AG04450 (cell line): Measurements from ENCODE around the gene TNS3. TPM values are rescaled to one million over a fixed set of nuclear protein-coding genes. Genes with fewer than 3 reads are reported as not detected.

ENCODE experiments used
- CTCF ChIA-PET: fragments of 300-600, 350-600 bp; formaldehyde crosslinking; extraction: SDS; loops from one replicate; lab custom pipeline; 2022; ENCODE audit warnings: antibody characterized with exemption, inconsistent platforms; lab: Charles Lee
- POLR2A ChIA-PET: fragments of 350-600 bp; formaldehyde crosslinking; extraction: SDS; loops from one replicate; lab custom pipeline; 2021; ENCODE audit warnings: antibody characterized with exemption, inconsistent platforms; lab: Yijun Ruan, JAX
- DNase-seq: peaks from one replicate; pipeline ENCODE4 v3.0.0-alpha.2; 2011; ENCODE audit warnings: low read depth, low spot score
- H3K27ac ChIP-seq: one replicate; pipeline ENCODE4 v1.5.1; 2012; ENCODE audit warnings: low read depth, low read length, control low read depth
- H3K27me3 ChIP-seq: one replicate; pipeline ENCODE4 v1.6.0; 2012; ENCODE audit warnings: low read length; ENCODE audit not compliant: control insufficient read depth, insufficient read depth
- H3K4me3 ChIP-seq: 2 replicates; pipeline ENCODE4 v1.5.1; 2011; ENCODE audit warnings: mild to moderate bottlenecking, low read depth, low read length, control low read depth
- H3K9me3 ChIP-seq: 2 replicates; pipeline ENCODE4 v1.5.1; 2012; ENCODE audit warnings: low read length; ENCODE audit not compliant: control insufficient read depth, insufficient read depth
- CTCF ChIP-seq: IDR thresholded peaks from 2 replicates; pipeline ENCODE4 v1.5.1; 2011; ENCODE audit warnings: low read depth, low read length, control low read depth, inconsistent platforms
- polyA plus RNA-seq: library from polyadenylated mRNA; depleted of rRNA; stranded (reverse); fragments of >200 nt; gene quantifications from 2 replicates; pipeline ENCODE4 v1.2.3, GENCODE V29; 2011

TNS3 gene
- polyA plus RNA-seq, 1 experiment, result 131 TPM

DNA sequence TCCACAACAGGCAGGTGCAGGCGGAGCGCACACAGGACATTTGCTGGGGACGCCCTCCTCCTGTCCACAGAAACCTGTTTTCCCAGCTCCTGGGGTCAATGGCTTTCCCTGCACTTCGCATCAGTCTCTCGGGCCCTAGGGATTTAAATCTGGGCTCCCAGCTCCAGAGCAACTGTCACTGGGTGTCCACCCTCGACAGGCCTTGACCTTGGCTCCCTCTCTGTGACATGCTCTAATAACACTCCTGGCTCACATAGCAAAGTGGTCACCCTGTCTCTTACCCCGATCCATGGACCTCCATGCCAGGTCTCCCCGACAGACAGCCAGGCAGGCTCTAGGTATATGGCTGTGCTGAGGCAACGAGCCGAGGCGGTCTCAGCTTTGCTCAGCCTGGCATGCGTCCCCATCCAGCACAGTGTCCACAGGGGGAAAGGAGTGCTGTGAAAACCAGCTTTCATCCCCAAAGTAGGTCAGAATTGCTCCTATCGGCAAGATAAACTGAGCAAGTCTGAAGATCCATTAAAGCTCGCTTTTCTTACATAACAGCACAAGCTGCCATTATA is 195.6 kb downstream of the TNS3 start:
- no peak for TF ChIP-seq CTCF
- no peaks in the 10 kb centered on the region for H3K9me3 ChIP-seq
- no peaks in the 10 kb centered on the region for H3K27me3 ChIP-seq
- no peak for DNase-seq
- POLR2A ChIA-PET, result no interaction called here
- CTCF ChIA-PET, result interaction anchor here (1.1 to 2.1 kb wide), 2 partner anchors 9 to 120 kb away, joined by 3 to 7 read pairs; no protein-coding TSS in a partner anchor
- no peak overlapping the region for H3K4me3 ChIP-seq
- no peak overlapping the region for H3K27ac ChIP-seq

DNA sequence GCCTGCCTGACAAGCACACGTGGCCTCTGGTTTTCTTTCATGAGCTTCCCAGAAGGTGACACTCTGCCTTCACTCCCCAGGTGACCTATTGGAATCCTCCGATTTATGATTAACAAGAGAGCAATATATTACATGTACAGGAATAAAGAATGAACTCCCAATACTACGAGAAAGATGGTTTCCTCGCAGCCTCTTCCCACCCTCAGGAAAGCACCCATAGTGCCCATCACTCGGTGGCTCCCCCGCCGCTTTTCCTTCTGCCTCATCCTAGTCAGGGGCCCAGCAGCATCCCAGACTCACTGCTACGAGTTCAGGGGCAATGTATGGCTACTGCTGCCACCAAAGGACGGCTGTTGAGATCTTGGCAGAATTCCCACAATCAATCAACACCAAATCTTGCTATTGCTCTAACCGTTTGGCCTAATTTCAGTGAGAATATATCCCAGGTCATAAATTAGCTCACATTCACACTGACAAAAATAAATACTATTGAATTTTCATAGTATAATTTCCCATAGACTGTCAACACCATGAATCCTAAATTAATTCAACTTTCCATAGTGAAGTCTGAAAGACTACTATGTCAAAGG is 196.3 kb downstream of the TNS3 start:
- DNase-seq, result no peak
- CTCF ChIA-PET, result interaction anchor here (1.6 kb wide), 2 partner anchors 50 to 119 kb away, joined by 3 to 4 read pairs; no protein-coding TSS in a partner anchor
- TF ChIP-seq CTCF, result no peak
- Histone ChIP-seq H3K9me3 (no peaks in the 10 kb centered on the region), H3K4me3 (no peak overlapping the region), H3K27ac (no peak overlapping the region), H3K27me3 (no peaks in the 10 kb centered on the region)
- POLR2A ChIA-PET, result no interaction called here

DNA sequence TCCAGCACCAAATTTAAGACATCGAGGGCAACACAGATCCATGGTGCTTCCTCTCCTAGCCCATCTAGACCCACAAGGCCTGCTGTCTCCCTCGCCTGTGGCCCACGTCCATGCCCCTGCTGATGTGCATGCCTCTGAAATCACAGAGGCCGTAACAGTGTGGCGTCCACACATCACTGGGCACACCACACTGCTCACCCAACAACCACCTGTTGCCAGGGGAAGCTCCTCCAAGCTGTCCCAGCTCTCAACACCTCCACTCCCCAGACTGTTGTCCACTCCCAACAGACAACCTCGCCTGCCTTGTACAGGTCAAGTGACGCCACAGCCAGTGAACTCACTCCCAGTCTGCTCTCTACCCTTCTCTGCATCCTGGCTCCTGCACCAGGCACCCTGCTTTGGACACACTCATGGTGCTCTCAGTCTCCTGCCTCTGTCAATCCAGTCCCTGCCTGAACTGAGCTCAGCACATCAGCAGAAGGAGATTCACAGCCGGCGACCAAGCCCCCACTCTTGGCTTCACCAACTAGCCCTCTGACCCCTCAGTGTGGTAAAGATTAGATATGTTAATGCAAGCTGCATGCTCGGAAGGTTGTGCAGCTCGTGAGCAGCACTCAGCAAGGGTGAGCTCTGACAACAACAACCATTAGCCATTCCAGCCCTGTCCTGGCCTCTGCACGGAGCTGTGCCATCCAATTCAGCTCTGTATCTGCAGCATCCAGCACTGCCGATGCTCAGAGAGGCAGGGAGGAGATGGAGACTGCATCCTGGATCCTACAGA is 197.0 kb downstream of the TNS3 start:
- ChIA-PET POLR2A (no interaction called here), CTCF (interaction anchor here (1.6 kb wide), 2 partner anchors 51 to 118 kb away, joined by 3 to 4 read pairs; no protein-coding TSS in a partner anchor)
- DNase-seq, result no peak
- no peak overlapping the region for H3K4me3 ChIP-seq
- TF ChIP-seq CTCF, result no peak
- no peak overlapping the region for H3K27ac ChIP-seq
- no peaks in the 10 kb centered on the region for H3K27me3 ChIP-seq
- H3K9me3 ChIP-seq, result no peaks in the 10 kb centered on the region

- Histone ChIP-seq H3K27ac (no peak overlapping the region), H3K9me3 (no peaks in the 10 kb centered on the region), H3K4me3 (no peak overlapping the region), H3K27me3 (no peaks in the 10 kb centered on the region)
- no peak for TF ChIP-seq CTCF
- POLR2A ChIA-PET, result no interaction called here
- no peak for DNase-seq
- CTCF ChIA-PET, result interaction anchor here (1.6 kb wide), 1 partner anchor 52 kb away, joined by 3 read pairs; no protein-coding TSS in a partner anchor
These were observed 198.0 kb downstream of the TNS3 start for GRCh38 chr7:47383696-47384445.
